GM13976 (cell line): ENCODE measurements around the gene TCF4.

Experiments
- DNase-seq: peaks from one replicate; pipeline ENCODE4 v3.0.0; 2012; ENCODE audit warnings: low spot score
- CTCF ChIP-seq: IDR thresholded peaks from 2 replicates; pipeline ENCODE4 v1.5.1; 2012; ENCODE audit warnings: borderline replicate concordance, mild to moderate bottlenecking; ENCODE audit not compliant: insufficient read depth; ENCODE audit errors: extremely low read depth, missing control alignments, control extremely low read depth
- in situ Hi-C: fragments of 300-500 bp; cut with MboI; formaldehyde crosslinking; loops from one replicate; pipeline ENCODE4 v1.12.0; 2022; ENCODE audit warnings: low sequenced_read_pairs, mixed read lengths, inconsistent platforms; ENCODE audit not compliant: unreplicated experiment

The TCF4 gene

GRCh38 chr18:55250768-55251173 lies 337.2 kb downstream of the TCF4 start:
- no peak for DNase-seq
- in situ Hi-C loops, result no loop called here
- no peak for TF ChIP-seq CTCF

GRCh38 chr18:55249550-55249949 lies 338.4 kb downstream of the TCF4 start:
- in situ Hi-C loops, result loop anchor here (10.0 kb wide), 1 partner anchor 75 kb away; no protein-coding TSS in a partner anchor
- no peak for DNase-seq
- no peak for TF ChIP-seq CTCF

DNA sequence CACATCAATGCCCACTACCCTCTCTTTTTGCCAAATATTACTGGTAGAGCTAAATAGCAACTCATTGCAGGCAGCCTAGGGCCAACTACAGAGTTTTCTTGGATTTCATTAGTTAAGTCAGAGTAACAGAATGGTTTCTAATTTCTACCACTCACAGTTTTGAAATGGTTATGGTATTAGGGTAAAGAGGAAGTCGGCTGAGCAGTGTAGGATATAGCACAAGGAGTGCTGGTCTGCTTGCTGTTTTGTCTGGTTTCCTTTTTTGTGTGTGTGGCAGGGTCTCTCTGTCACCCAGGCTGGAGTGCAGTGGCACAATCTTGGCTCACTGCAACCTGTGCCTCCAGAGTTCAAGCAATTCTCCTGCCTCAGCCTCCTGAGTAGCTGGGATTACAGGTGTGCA lies 339.5 kb downstream of the TCF4 start:
- no peak for TF ChIP-seq CTCF
- in situ Hi-C loops, result loop anchor here (10.0 kb wide), 1 partner anchor 76 kb away; no protein-coding TSS in a partner anchor
- DNase-seq, result no peak

- in situ Hi-C loops, result loop anchor here (10.0 kb wide), 1 partner anchor 78 kb away; no protein-coding TSS in a partner anchor
- DNase-seq, result no peak
These were observed 341.0 kb downstream of the TCF4 start for GRCh38 chr18:55247032-55247431.

DNA sequence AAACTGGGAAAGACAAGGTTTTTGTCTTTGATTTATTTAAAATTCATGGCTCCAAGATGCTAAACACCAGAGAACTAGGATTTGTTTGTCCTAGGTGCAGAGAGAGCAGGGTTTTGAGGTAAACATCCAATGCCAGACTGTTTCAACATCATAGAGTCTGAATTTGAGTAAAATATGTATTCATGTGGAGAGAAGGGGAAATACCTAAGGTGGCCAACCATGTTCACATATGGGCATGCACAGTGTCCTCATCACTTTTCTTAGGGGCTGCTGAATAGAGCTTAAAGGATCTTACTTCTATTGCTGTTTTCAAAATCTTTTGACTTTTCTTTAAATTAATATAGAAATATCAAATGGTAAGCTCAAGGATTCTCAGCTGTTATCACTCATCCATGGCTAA lies 341.7 kb downstream of the TCF4 start:
- DNase-seq, result no peak
- in situ Hi-C loops, result loop anchor here (10.0 kb wide), 1 partner anchor 79 kb away; no protein-coding TSS in a partner anchor
- TF ChIP-seq CTCF, result no peak

More at GRCh38 chr18:55247032-55247431, 341.0 kb downstream of the TCF4 start:
- no peak for TF ChIP-seq CTCF

DNA sequence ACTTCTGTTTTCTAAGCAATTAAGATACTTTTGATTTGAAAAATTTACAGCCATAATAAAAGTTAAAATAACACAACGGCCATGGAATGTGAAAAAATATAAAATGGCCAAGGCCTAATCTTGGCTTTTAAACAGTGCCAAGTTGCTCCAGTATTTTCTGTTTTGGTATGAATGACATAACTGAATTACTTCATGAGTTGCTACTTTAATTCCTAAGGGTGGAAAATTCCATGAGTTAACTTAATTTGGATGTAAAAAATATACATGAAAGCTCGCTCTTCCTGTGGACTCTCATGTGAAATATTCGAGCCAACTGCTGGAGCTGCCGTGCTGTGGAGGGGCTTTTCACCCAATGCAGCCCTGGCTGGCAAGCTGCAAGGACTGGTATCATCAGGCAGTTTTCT lies 342.8 kb downstream of the TCF4 start:
- in situ Hi-C loops, result loop anchor here (10.0 kb wide), 1 partner anchor 80 kb away; no protein-coding TSS in a partner anchor
- DNase-seq, result no peak
- no peak for TF ChIP-seq CTCF

DNA sequence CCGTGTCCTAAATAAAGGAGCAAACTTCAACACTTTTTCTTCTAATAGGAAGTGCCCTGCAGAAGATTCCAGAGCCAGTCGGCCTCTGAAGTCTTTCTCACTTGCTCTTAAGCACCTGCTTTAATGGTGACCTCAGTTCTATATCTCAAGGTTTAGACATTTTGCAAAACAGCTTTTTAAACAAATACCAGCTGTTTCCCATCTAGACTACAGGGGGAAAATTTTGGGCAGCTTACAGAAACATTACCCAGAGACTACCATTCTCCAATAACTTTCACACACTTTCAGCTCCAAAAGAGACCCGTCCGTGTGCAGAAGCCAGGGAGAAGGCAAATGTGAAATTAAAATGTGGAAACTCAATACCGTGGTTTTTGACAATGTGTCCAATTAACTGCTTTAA lies 343.4 kb downstream of the TCF4 start:
- DNase-seq, result no peak
- no peak for TF ChIP-seq CTCF
- in situ Hi-C loops, result loop anchor here (10.0 kb wide), 1 partner anchor 80 kb away; no protein-coding TSS in a partner anchor
